GM19438 (cell line): ENCODE measurements around the gene ASB9.
"Not testable (repeated sequence)": the region's sequence is repeated elsewhere in the genome, so short reads cannot be mapped to it uniquely, and the experiment has no call there.

Experiments used
- ATAC-seq: cut with Tn5 transposase; IDR thresholded peaks from one replicate; pipeline ENCODE4 v1.9.1; 2021; ENCODE audit warnings: low read depth; ENCODE audit not compliant: unreplicated experiment

ASB9 gene, protein sequence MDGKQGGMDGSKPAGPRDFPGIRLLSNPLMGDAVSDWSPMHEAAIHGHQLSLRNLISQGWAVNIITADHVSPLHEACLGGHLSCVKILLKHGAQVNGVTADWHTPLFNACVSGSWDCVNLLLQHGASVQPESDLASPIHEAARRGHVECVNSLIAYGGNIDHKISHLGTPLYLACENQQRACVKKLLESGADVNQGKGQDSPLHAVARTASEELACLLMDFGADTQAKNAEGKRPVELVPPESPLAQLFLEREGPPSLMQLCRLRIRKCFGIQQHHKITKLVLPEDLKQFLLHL

DNA sequence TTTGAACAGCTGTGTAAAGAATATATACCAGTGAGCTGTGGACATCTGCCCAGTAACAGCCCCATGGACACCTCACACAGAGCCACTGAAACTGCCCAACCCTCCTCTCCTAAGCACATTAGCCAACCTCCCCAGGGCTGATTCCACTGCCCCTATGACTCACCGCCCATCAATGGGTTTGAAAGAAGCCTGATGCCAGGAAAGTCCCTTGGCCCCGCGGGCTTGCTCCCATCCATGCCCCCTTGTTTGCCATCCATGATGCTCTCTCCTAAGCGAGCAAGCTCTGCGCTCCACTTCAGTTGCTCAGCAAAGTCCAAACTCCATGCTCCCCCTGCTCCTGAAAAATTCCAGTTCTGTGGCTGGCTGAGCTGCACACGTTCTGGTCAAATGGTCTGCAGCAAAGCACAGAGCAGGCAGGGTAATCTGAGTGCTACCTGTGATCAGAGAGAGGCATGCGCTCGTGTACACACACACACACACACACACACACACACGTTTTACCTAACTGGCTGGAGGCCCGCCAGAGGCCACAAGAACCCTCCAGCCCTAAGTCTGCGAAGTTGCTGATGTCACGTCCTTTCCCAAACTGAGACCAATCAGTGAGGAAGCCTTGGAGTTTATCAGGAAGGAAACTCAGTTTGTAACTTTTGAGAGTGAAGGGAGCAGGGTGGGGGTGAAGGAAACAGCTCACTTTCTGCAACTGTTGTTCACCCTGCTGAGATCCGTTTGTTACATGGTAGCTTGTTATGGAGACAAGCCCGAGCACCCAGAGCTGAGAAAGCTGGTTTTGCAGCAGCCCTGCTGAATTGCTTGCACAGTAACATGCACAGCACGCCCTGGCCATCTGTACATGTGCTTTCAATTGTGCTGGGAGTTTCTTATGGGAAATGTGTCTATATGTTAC is at the start of gene ASB9:
Gene ASB9, minus strand, starts transcription at position 466 of the 904 bp plus-strand sequence. Its CDS starts 209 bp downstream, at position 257.
- ATAC-seq: no peak

DNA sequence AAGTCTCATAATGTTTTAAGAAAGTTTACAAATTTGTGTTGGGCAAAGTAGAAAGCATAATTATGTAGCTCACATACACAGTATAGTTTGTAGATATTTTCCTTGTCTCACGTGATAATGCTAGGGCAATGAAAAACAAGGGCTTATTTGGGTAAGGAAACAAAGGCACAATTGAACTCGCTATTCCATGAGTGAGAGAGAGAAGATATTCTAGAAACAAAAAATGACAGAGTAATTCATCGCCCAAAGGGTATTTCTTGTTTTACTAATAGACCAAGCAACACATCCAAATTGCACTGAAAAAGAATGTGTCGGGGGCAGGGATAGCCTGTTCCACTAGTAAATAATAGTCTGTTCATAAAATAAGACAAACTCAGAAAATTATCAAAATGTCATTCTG is 49.2 kb upstream of the ASB9 start:
- ATAC-seq: no peak

DNA sequence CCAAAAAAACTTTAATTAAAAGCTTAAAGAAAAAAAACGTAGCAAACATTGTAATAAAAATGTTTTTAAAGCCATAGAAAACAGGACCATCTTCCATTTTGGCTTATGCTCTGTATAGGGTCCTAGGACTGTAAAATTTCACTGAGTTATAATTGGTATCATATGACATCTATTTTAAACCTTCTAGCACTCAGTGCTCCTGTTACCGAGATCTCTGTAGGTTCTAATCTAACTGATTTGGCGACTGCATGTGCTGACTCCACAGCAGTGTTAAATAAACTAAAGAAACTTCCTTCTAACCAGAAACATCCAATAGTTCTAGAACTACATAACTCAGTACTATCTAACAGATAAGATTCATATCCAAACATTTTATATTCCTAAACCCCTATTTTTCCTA is 45.6 kb upstream of the ASB9 start, which contains the start of gene ASB11:
Gene ASB11, minus strand, starts transcription at position 132 of the 400 bp plus-strand sequence. Its CDS starts 35 bp downstream, at position 97.
- ATAC-seq: no peak

DNA sequence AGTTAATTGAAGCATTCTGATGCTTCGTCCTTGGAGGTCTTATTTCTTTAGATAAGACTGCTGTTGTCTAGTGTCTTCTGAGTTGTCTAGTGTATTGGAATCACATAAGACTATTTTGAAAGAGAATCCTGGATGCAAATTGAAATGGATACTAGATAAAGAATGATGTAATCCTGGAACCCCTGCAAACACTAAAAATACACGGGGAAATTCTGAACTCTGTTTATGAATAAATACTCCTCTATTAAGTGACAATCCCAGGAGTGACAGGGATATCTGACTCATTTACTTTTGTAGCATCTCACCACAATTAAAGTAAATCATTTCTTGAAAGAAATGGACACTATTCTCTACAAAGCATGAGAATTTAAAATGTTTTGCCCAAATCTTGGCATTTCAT is 44.6 kb upstream of the ASB9 start:
- no peak for ATAC-seq

DNA sequence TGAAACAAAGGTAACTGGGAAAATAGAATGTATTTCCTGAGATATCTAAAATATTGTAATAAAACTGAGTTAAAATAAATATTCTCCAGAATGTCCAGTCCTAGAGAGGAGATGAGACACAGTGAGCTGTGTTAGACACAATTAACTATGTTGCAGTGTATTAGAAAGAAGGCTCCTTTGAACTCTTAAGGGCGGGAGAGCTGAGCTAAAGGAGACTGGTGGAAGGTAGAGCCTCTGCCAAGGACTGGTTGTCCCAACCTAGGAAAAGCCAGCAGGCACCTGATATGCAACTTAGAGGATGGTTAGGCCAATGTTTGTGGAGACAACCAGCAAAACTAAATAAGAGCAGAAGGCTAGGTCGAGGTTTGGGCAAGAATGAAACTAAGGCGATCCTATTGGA is 41.2 kb upstream of the ASB9 start:
- ATAC-seq: no peak

DNA sequence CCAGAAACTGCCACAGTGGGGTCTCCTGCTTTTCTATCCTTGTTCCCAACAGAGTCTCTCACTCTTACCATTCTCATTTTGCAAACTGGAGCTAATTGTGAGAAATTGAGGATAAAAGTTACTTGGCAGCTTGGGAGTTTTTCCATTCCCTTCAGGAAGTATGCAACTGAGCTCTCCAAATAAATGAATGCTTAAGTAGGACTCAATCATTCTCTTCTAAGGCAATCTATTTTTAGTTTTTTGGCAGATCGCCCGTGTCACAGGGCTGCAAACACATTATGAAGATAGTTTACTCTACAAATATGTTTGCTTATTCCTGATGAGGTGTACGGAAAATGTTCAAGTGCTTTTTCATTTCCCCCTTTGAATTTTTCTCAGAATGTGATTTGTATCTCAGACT is 40.2 kb upstream of the ASB9 start:
- ATAC-seq: no peak

DNA sequence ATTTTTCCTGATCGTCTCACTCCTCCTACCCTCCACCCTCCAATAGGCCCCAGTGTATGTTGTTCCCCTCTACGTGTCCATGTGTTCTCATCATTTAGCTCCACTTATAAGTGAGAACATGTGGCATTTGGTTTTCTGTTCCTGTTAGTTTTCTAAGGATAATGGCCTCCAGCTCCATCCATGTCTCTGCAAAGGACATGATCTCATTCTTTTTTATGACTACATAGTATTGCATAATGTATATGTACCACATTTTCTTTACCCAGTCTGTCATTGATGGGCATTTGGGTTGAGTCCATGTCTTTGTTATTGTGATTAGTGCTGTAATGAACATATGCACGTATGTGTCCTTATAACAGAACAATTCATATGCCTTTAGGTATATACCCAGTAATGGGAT is 36.0 kb upstream of the ASB9 start:
- ATAC-seq: not testable (repeated sequence)

DNA sequence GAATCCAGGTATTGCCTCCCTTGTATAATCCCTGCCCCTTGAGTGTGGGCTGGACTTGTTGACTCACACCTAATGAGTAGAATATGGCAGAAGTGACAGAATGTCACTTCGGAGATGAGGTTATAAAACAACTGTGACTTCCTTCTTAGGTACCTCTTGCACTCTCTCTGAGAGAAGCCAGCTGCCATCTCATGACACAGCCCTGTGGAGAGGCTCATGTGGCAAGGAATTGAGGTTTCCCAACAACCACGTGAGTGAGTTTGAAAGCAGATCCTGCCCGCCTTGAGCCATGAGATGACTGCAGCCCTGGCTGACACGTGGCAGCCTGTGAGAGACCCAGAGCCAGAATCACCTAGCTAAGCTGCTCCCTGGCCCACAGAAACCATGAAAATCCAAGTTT is 32.0 kb upstream of the ASB9 start:
- ATAC-seq: no peak

DNA sequence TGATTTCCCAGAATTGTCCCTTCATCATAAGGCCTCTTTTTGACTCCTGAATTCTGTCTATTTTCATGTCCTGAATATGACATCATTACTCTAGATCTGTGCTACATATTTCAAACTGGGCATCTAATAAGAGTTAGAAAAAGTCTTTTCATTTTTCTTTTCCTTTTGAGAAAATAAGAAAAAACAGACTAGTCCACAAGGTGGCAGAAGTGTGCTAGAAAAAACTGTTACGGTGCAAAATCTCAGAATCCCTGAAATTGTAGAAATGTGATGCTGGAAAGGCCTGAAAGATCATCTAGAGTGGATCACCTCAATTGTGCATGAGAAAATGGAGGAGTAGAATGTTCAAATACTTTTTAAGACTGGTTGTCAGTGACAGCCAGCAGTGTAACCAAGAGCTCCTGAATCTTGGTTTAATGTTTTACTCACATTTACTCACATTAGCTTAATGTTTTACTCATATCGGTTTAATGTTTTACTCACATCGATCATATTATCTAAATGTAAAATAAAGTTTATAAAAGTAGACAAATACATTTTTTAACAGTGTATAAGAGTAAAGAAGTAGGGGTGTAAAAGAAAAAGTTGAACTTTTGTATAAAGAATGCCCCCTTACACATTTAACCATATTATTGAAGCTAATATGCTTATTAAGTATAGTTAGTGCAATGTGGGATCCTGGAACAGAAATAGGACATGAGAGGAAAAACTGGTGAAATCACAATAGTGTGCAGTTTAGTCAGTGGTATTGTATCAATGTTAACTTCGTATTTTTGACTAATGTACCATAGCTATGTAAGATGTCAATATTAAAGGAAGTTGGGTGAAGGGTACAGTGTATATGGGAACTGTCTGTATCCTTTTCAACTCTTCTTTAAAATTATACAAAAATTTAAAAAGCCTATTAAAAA is 30.3 kb upstream of the ASB9 start:
- no peak for ATAC-seq

DNA sequence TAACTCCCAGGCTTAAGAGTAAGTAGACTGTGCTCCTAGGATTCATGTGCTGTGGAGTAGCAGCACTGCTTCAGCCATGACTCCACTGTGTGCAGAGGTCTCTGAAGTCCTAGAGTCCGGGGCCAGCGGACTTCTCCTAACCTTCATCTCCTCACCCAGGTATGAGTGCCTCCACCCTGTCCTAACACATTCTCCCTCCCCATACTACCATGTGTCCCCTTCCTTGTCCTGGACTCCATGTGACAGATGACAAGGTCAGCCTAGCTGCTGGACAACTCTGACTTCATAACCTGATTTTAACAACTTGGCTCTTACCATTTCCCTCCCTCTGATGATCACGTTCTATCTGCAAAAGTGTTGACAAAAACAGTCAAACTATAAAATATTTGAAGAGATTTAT is 28.9 kb upstream of the ASB9 start:
- ATAC-seq: no peak

DNA sequence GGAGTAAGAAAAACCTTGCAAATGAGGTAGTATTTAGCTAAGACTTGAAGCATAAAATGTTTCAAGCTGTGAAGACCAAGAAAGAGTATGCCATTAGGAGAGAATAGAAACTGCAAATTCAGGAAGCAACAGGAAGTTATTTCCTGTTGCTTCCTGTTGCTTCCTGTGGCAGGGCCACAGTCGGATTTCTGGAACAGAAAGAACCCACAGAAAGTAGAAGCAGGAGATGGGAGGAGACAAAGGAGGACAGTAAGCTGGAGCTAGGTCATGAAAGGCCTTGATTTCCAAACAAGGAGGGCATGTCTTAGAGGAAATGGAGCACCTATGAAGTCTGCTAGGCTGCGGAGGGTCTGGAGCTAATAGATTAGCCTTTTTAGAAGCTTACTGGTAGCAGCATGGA is 28.3 kb upstream of the ASB9 start:
- no peak for ATAC-seq

DNA sequence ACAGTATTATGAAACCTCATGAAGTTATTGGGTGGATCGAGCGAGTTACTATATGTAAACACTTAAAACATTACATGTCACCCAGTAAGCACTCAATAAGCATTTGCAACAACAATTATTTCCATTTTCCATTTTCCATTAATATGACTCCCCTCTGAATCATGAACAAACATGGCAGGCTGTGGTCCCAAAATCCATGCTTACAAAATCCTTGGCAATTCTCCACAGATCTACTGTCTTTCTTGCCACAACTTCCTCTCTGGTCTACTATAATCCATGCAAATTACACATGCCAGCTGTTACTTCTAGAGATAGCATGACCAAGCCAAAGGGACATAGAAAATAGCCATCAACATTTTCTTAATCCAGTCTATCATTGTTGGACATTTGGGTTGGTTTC is 23.6 kb upstream of the ASB9 start:
- ATAC-seq: no peak

DNA sequence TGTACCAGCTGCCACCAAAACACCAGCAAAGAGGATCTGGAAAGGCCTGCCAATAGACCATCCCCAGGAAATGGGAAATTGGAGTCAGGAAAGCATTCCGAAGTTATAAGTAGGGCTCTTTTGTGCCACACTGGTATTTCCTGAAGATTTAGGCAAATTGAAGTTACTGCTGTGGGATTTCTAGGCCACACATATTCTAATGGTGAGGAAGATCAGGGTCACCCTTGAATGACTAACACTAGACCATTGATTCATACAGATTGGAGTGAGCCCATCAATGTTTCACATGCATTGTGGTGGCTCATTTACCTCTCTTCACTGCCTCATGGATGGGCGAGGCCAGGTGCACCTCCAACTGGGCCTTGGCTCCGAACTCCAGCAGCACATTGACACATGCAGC is 23.0 kb upstream of the ASB9 start:
- ATAC-seq: no peak

DNA sequence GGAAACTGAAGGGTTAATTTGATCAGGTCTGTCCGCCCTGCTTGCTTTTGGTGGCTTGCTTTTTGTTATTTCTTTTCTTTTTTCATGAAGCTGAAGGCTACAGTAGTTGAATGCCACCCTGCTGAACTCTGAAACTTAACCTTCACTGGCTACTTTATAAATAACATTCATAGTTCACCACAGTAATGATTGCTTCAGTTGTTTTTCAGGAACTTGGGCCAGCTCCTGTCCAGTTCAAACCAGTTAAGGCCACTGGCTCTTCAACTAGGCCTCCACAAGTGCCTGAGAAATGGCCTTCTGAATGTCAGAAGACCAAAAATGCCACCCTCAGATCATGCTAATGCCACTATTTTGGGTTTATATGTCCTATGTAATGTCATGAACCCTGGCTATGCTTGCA is 7.7 kb upstream of the ASB9 start:
- ATAC-seq: no peak

DNA sequence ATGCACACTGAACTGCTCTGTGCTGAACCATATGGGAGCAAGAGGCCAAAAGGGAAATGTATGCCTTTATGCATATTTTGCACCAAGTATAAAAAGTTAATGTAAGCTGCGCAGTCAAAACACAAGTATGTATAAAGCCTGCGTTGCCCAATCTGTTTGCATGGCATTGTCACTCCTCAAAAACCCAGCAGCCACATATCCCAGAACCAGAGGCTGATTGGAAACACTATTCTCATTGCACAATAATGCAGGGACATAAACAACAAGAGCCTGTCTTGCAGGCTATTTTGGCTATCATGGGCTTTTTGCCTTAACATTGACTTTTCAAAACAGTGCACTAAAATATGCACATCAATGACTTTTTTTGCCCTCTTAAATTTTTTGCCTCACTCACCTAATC is 5.1 kb upstream of the ASB9 start:
- no peak for ATAC-seq

DNA sequence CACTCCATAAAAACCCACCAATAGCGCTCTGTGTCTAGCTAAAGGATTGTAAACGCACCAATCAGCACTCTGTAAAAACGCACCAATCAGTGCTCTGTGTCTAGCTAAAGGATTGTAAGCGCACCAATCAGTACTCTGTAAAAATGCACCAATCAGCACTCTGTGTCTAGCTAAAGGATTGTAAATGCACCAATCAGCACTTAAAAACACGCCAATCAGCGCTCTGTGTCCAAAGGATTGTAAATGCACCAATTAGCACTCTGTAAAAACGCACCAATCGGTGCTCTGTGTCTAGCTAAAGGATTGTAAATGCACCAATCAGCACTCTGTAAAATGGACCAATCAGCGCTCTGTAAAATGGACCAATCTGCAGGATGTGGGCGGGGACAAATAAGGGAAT is 3.4 kb upstream of the ASB9 start:
- ATAC-seq: not testable (repeated sequence)

DNA sequence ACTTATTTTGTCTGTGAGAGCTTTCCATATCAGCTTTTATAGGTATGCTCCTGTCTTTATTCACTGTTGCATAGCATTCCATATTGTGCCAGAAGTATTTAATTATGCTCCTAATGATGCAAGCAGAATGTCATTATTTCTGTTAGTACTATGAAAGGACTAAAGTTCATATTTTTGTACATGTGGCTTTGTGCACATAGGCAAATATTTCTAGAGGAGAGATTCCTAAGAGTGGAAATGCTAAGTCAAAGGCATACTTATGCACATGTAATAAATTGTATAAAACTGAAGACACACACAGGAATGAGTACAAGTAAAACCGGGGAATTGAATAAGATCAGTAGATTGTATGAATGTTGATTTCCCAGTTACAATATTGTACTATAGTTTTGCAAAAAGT is 1.9 kb upstream of the ASB9 start:
- ATAC-seq: no peak

DNA sequence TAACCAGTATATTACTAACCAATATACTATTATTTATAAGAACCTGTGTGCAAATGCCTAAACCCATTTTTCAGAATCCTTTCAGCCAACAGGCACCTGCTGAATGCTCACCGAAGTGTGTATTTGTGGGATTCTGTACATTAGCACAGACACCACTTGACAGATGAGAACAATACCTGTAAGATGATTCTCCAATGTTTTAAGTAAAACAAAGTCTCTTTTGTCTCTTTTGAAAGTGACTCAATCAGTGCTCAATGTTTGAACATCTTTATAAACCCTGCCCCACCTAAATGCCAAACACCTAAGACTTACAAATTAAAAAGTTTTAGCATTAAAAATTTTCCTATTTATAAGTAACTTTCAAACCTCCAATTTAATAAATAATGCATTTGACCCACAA is 763 bp downstream of the ASB9 start:
- ATAC-seq: no peak

DNA sequence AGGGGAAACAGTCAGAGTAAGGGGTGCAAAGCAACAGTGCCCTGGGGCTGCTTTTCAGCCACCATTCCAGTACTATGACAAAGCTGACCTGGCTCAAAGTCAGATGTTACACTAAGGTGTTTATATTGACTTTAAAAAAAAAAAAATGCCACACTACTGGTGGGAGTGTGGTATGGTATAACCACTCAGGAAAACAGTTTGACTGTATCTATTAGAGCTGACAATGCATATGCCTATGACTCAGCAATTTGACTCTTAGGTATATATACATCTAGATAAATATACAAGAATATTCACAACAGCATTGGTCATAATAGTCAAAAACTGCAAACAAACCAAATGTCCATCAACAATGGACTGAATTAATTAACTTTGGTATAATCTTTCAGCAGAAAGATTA is 15.0 kb downstream of the ASB9 start:
- ATAC-seq: no peak

DNA sequence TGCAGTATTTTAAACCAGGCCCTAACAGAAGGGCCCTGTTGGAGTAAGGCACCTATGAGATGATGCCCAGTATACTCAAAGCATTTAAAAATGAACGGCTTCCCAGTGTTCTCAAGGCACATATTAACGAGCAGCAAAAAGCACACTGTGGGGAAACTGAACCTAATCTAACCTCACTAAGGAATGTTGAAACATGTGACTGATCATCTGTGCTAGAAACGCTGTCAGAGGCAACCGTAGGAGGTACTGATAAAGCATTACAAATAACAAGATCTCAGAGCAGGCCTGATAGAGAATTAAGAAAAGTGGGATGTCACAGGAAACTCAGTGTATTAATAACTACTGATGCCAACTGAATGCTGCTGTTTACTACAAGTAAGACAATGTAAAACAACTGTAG is 24.0 kb downstream of the ASB9 start:
- no peak for ATAC-seq

DNA sequence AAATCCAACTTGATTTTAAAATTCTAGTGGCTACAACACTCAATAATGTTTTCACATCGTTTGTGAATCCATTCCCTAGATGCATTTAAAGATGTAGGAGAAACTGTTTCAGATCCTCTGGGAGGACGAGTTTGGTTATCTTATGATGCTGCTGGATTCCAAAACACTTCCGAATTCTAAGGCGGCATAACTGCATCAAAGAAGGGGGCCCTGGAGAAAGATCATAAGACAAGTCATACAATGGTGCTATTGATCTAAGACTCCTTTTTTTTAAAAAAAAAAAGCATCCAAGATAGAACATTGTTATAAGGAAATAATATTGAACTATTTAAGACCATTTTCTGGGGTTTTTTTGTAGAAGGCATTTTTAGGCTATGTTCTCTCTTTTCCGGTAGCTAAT is 25.5 kb downstream of the ASB9 start:
- no peak for ATAC-seq
